ENCODE results near the gene ING1.

The ING1 gene

DNA sequence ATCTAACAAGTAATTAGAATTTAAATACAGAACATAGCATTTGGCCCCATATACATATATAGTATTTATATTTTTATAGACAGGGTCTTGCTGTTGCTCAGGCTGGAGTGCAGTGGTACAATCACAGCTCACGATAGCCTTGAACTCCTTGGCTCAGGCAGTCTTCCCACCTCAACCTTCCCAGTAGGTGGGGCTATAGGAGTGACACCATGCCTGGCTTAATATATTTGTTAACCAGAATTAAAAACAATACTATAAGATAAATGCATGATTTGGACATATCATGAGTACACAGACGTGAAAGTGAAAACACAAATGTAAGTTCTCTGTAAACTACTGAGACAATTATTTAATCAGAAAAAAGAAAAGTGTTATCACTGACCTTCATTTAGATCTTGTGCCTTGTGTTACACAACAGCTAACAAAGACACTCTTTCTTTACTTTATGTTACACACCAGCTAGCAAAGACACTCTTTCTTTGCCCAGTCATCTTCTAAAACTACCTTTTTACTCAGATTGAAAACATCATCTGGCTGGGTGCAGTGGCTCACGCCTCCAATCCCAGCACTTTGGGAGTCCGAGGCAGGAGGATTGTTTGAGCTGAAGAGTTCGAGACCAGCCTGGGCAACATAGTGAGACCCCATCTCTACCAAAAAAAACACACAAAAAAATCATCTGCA is 30.2 kb upstream of the ING1 start:
- H3K36me3 ChIP-seq (ENCODE audit: insufficient read depth): no peaks in the 10 kb centered on the region
- no peak overlapping the region for H3K4me3 ChIP-seq (IDR thresholded peaks at IDR 0.05; ENCODE audit: insufficient read depth, low read depth, low read length)

DNA sequence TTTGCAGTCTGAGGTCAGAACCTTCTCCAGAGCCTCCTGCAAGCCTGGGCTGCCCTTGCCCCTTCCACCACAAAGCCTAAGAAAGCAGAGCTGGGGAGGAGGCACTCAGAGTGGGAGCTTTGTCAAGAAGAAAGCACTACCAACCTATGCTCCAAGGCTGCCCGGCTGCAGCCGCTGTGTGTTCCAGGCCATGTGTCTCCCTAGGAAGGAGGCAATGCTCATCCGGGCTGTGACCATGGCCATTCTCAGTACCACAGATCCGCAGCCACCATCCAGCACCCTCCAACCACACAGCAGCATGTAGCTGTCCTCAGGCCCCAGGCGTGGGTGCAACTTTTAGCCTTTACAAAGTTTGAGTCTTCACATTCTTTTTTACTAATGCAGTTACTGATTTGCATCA is 29.6 kb upstream of the ING1 start:
- TF ChIP-seq, protein P1, sequence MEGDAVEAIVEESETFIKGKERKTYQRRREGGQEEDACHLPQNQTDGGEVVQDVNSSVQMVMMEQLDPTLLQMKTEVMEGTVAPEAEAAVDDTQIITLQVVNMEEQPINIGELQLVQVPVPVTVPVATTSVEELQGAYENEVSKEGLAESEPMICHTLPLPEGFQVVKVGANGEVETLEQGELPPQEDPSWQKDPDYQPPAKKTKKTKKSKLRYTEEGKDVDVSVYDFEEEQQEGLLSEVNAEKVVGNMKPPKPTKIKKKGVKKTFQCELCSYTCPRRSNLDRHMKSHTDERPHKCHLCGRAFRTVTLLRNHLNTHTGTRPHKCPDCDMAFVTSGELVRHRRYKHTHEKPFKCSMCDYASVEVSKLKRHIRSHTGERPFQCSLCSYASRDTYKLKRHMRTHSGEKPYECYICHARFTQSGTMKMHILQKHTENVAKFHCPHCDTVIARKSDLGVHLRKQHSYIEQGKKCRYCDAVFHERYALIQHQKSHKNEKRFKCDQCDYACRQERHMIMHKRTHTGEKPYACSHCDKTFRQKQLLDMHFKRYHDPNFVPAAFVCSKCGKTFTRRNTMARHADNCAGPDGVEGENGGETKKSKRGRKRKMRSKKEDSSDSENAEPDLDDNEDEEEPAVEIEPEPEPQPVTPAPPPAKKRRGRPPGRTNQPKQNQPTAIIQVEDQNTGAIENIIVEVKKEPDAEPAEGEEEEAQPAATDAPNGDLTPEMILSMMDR (conservative IDR thresholded peaks at IDR 0.05; ENCODE audit: low read depth, low read length): no peak
- Histone ChIP-seq H4K20me1 (ENCODE audit: insufficient read depth) (no peaks in the 10 kb centered on the region), H3K27ac (no peak overlapping the region), H2AFZ (ENCODE audit: low read depth) (no peak overlapping the region), H3K4me1 (ENCODE audit: low read depth, poor library complexity, severe bottlenecking) (no peaks in the 10 kb centered on the region), H3K4me3 (IDR thresholded peaks at IDR 0.05; ENCODE audit: insufficient read depth, low read depth, low read length) (no peak overlapping the region), H3K4me2 (no peak overlapping the region), H3K9ac (no peak overlapping the region), H3K27me3 (ENCODE audit: insufficient read depth, low read depth) (no peaks in the 10 kb centered on the region), H3K79me2 (ENCODE audit: insufficient read depth, low read depth) (no peaks in the 10 kb centered on the region), H3K36me3 (ENCODE audit: insufficient read depth) (no peaks in the 10 kb centered on the region)

More for the DNA sequence above, 30.2 kb upstream of the ING1 start:
- Histone ChIP-seq H3K27me3 (ENCODE audit: insufficient read depth, low read depth) (no peaks in the 10 kb centered on the region), H3K9ac (no peak overlapping the region), H3K27ac (no peak overlapping the region), H3K79me2 (ENCODE audit: insufficient read depth, low read depth) (no peaks in the 10 kb centered on the region), H2AFZ (ENCODE audit: low read depth) (no peak overlapping the region), H3K4me2 (no peak overlapping the region), H4K20me1 (ENCODE audit: insufficient read depth) (no peaks in the 10 kb centered on the region), H3K4me1 (ENCODE audit: low read depth, poor library complexity, severe bottlenecking) (no peaks in the 10 kb centered on the region)
- TF ChIP-seq, protein P1 (conservative IDR thresholded peaks at IDR 0.05; ENCODE audit: low read depth, low read length): no peak

DNA sequence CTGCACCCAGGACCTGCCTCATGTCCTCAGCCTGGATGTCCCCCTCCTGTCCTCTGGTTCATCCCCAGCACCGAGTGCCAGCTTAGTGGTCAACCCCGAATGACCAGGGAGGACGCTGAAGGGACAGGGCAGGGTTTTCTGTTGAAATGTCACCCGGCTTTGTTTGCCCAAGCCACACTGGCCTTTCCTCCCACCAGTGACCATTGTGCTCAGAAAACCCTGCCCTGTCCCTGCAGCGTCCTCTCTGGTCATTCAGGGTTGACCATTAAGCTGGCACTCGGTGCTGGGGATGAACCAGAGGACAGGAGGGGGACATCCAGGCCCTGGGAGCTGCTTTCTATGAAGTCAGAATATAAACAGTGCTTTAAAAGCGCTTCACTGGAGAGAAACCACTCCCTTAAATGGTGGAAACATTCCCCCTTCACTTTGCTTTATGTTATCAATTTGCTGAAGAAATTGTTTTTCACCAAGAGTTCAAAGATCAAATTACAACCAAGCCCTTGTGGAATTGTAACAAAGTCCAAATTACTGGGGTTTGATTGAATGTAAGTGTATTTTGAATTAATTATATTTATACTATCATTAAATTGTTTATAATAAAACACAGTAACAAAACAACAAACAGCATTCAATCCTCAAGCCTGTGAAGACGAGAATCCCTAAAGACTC is 29.0 kb upstream of the ING1 start:
- Histone ChIP-seq H3K27me3 (ENCODE audit: insufficient read depth, low read depth) (no peaks in the 10 kb centered on the region), H3K4me2 (no peak overlapping the region), H3K27ac (no peak overlapping the region), H3K4me1 (ENCODE audit: low read depth, poor library complexity, severe bottlenecking) (no peaks in the 10 kb centered on the region), H3K36me3 (ENCODE audit: insufficient read depth) (no peaks in the 10 kb centered on the region), H2AFZ (ENCODE audit: low read depth) (no peak overlapping the region), H4K20me1 (ENCODE audit: insufficient read depth) (no peaks in the 10 kb centered on the region), H3K9ac (no peak overlapping the region), H3K4me3 (IDR thresholded peaks at IDR 0.05; ENCODE audit: insufficient read depth, low read depth, low read length) (no peak overlapping the region), H3K79me2 (ENCODE audit: insufficient read depth, low read depth) (no peaks in the 10 kb centered on the region)
- TF ChIP-seq, protein P1 (conservative IDR thresholded peaks at IDR 0.05; ENCODE audit: low read depth, low read length): no peak

DNA sequence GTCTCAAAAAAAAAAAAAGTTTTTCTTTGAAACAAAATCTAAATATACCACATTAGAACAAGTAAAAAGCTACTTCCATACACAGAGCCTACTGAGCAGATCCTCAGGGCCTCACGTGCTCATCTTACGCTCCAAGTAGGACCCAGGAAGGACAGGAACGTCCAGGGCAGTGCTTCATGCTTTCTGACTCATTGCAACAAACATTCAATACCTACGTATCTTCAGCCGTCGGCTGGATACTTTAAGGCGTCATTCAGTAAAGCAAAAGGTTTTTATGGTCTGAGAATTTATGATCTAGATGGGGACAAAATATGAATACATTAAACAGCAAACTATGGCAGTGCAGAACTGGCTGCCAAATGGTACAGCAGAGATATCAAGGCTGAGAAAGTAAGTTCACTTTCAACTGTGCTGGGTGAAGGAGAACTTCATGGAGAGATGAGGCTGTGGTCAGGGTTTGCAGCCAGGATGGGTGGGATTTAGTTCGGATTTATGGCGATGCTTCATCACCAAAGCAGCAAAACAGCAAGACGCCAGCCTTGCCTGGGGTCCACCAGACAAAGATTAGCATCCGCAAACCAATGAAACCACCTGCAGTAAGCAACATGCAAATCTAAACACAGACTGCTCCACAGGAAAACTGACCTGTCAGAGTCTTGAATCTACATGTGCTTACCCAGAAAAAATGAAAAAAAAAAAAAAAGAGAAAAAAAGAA is 28.0 kb upstream of the ING1 start:
- no peaks in the 10 kb centered on the region for H3K36me3 ChIP-seq (ENCODE audit: insufficient read depth)
- H3K27me3 ChIP-seq (ENCODE audit: insufficient read depth, low read depth): no peaks in the 10 kb centered on the region
- no peaks in the 10 kb centered on the region for H3K79me2 ChIP-seq (ENCODE audit: insufficient read depth, low read depth)
- H4K20me1 ChIP-seq (ENCODE audit: insufficient read depth): no peaks in the 10 kb centered on the region
- H3K4me3 ChIP-seq (IDR thresholded peaks at IDR 0.05; ENCODE audit: insufficient read depth, low read depth, low read length): no peak overlapping the region
- no peaks in the 10 kb centered on the region for H3K4me1 ChIP-seq (ENCODE audit: low read depth, poor library complexity, severe bottlenecking)
- H3K4me2 ChIP-seq: no peak overlapping the region
- TF ChIP-seq, protein P1 (conservative IDR thresholded peaks at IDR 0.05; ENCODE audit: low read depth, low read length): no peak
- no peak overlapping the region for H2AFZ ChIP-seq (ENCODE audit: low read depth)
- H3K27ac ChIP-seq: no peak overlapping the region
- H3K9ac ChIP-seq: no peak overlapping the region

Data from KMS-11 (cell line).